HepG2 (cell line): ENCODE results near the gene DNM1. TPM values are rescaled to one million over a fixed set of nuclear protein-coding genes. Genes with fewer than 3 reads are reported as not detected.

Source experiments
- AFF4 ChIP-seq: sonication (generic); formaldehyde crosslinking; IDR thresholded peaks from 2 replicates; pipeline ENCODE4 v1.4.0; 2020; ENCODE audit warnings: missing genetic modification reagents
- BRD4 ChIP-seq: sonication (generic); formaldehyde crosslinking; IDR thresholded peaks from 2 replicates; pipeline ENCODE4 v1.4.0; 2020; ENCODE audit warnings: missing genetic modification reagents
- DNMT3B ChIP-seq: conservative IDR thresholded peaks from 2 replicates; pipeline ENCODE4 v1.6.1; 2016; ENCODE audit warnings: missing biosample characterization, control low read depth
- DZIP1 ChIP-seq: sonication (generic); formaldehyde crosslinking; IDR thresholded peaks from 2 replicates; pipeline ENCODE4 v1.5.0; 2020; ENCODE audit warnings: mild to moderate bottlenecking, missing genetic modification reagents
- FOXA3 ChIP-seq: IDR thresholded peaks from 2 replicates; pipeline ENCODE4 v1.6.1; 2016; ENCODE audit warnings: missing genetic modification reagents, missing compliant biosample characterization
- KLF15 ChIP-seq: sonication (generic); formaldehyde crosslinking; IDR thresholded peaks from 2 replicates; pipeline ENCODE4 v1.8.1; 2023; ENCODE audit warnings: borderline replicate concordance, mild to moderate bottlenecking, inconsistent platforms, missing genetic modification reagents, mixed read lengths
- MED13 ChIP-seq: sonication (generic); formaldehyde crosslinking; IDR thresholded peaks from 2 replicates; pipeline ENCODE4 v1.5.0; 2020; ENCODE audit warnings: missing genetic modification reagents
- MLLT10 ChIP-seq: sonication (generic); formaldehyde crosslinking; IDR thresholded peaks from 2 replicates; pipeline ENCODE4 v1.4.0; 2020; ENCODE audit warnings: missing genetic modification reagents
- NBN ChIP-seq: fragments of 450-650 bp; conservative IDR thresholded peaks from 2 replicates; pipeline ENCODE4 v1.6.1; 2017
- PCBP2 ChIP-seq: fragments of 200-400 bp; formaldehyde crosslinking; optimal IDR thresholded peaks from 2 replicates; pipeline ENCODE3; 2018; ENCODE audit warnings: low read length, low read depth; ENCODE audit not compliant: poor library complexity, severe bottlenecking
- THAP7 ChIP-seq: sonication (generic); formaldehyde crosslinking; IDR thresholded peaks from 2 replicates; pipeline ENCODE4 v1.8.1; 2023; ENCODE audit warnings: mild to moderate bottlenecking, missing genetic modification reagents
- ZBED4 ChIP-seq: sonication (generic); formaldehyde crosslinking; IDR thresholded peaks from 2 replicates; pipeline ENCODE4 v1.4.0; 2020; ENCODE audit warnings: missing genetic modification reagents, borderline replicate concordance
- ZFP90 ChIP-seq: sonication (generic); formaldehyde crosslinking; IDR thresholded peaks from 2 replicates; pipeline ENCODE4 v1.8.0; 2022; ENCODE audit warnings: missing genetic modification reagents, mild to moderate bottlenecking, inconsistent platforms, borderline replicate concordance
- ZNF263 ChIP-seq: sonication (generic); formaldehyde crosslinking; IDR thresholded peaks from 2 replicates; pipeline ENCODE4 v1.4.0; 2020; ENCODE audit warnings: missing genetic modification reagents
- ZNF331 ChIP-seq: sonication (generic); formaldehyde crosslinking; IDR thresholded peaks from 2 replicates; pipeline ENCODE4 v1.4.0; 2020; ENCODE audit warnings: missing genetic modification reagents
- ZNF597 ChIP-seq: sonication (generic); formaldehyde crosslinking; IDR thresholded peaks from 2 replicates; pipeline ENCODE4 v1.5.0; 2020; ENCODE audit warnings: missing genetic modification reagents
- ZNF891 ChIP-seq: sonication (generic); formaldehyde crosslinking; IDR thresholded peaks from 2 replicates; pipeline ENCODE4 v1.5.0; 2020; ENCODE audit warnings: mild to moderate bottlenecking, missing genetic modification reagents
- polyA plus RNA-seq, 8 experiments: library from polyadenylated mRNA; depleted of rRNA in 3 of 8; stranded (reverse) in 7 of 8; unstranded in 1 of 8; fragments of >200 nt; fragmentation: Illumina TruSeq in 4 of 8; extraction: Trizol in 4 of 8; gene quantifications; 2 replicates each; pipeline versions ENCODE4 v1.2.1 to v1.2.3, GENCODE V29; 2011 to 2016; ENCODE audit warnings: low read depth in 4 of 8, missing spikeins in 1 of 8, mixed read lengths in 1 of 8; ENCODE audit not compliant: insufficient read depth in 1 of 8
- total RNA-seq, 5 experiments: library from RNA; depleted of rRNA; stranded (reverse); fragments of >200 nt; fragmentation: Illumina TruSeq; extraction: Trizol; gene quantifications; 2 replicates each; pipeline ENCODE4 v1.2.3, GENCODE V29; 2016; ENCODE audit warnings: low read depth in 1 of 5

DNM1 gene
- total and polyA plus RNA-seq, 2 of the 13 experiments (the other 11 are each of a cell fraction or from before 2014, with no cell fraction given): 0.13 to 0.58 TPM

GRCh38 chr9:128218518-128219389 lies 15.6 kb downstream of the DNM1 start (continued):
- no peak for TF ChIP-seq DZIP1 (CRISPR knock-in tag)
- no peak for TF ChIP-seq THAP7
- TF ChIP-seq ZFP90 (CRISPR knock-in tag): no peak
- no peak for TF ChIP-seq ZNF331 (CRISPR knock-in tag)
- TF ChIP-seq BRD4: no peak
- TF ChIP-seq MLLT10 (CRISPR knock-in tag): no peak
- no peak for TF ChIP-seq DNMT3B (CRISPR knock-in tag)
- no peak for TF ChIP-seq MED13 (CRISPR knock-in tag)
- TF ChIP-seq ZNF263 (CRISPR knock-in tag): no peak
- no peak for TF ChIP-seq KLF15
- no peak for TF ChIP-seq ZBED4 (CRISPR knock-in tag)
- TF ChIP-seq ZNF891 (CRISPR knock-in tag): no peak
- no peak for TF ChIP-seq PCBP2
- TF ChIP-seq ZNF597 (CRISPR knock-in tag): no peak
- no peak for TF ChIP-seq FOXA3
- TF ChIP-seq AFF4 (CRISPR knock-in tag): no peak
- no peak for TF ChIP-seq NBN
